GM12865 (cell line): ENCODE measurements around the gene PDGFB.
"Not testable (repeated sequence)": the region's sequence is repeated elsewhere in the genome, so short reads cannot be mapped to it uniquely, and the experiment has no call there.

Source experiments
- DNase-seq: peaks from one replicate; pipeline ENCODE4 v3.0.0; 2010; ENCODE audit warnings: low read depth
- H3K4me3 ChIP-seq: 2 replicates; pipeline ENCODE4 v1.5.1; 2011; ENCODE audit warnings: mild to moderate bottlenecking, low read depth, low read length, control low read depth
- CTCF ChIP-seq: IDR thresholded peaks from 2 replicates; pipeline ENCODE4 v1.5.1; 2011; ENCODE audit warnings: low read length, control low read depth, low read depth, inconsistent platforms; ENCODE audit not compliant: insufficient read depth; ENCODE audit errors: missing control alignments

PDGFB gene

GRCh38 chr22:39219071-39220039, 25.4 kb downstream of the PDGFB start:
- DNase-seq, result no peak
- no peak for TF ChIP-seq CTCF

GRCh38 chr22:39218432-39218831, 26.4 kb downstream of the PDGFB start:
- DNase-seq, H3K4me3 ChIP-seq: not testable (repeated sequence)

More at GRCh38 chr22:39219071-39220039, 25.4 kb downstream of the PDGFB start:
- no peak overlapping the region for H3K4me3 ChIP-seq

GRCh38 chr22:39216143-39216490, 28.7 kb downstream of the PDGFB start:
- no peak for TF ChIP-seq CTCF
- no peak overlapping the region for H3K4me3 ChIP-seq
- no peak for DNase-seq

- peak; percentile 48 for DNase-seq
- H3K4me3 ChIP-seq, result no peak overlapping the region
- peak; percentile 47 for TF ChIP-seq CTCF
Observed at GRCh38 chr22:39215426-39216142, 29.2 kb downstream of the PDGFB start.

- TF ChIP-seq CTCF, result no peak
- DNase-seq, result no peak
- no peak overlapping the region for H3K4me3 ChIP-seq
Observed at GRCh38 chr22:39215070-39215396, 29.7 kb downstream of the PDGFB start.

- H3K4me3 ChIP-seq, result no peak overlapping the region
- no peak for DNase-seq
- TF ChIP-seq CTCF, result no peak
Observed at GRCh38 chr22:39214383-39215069, 30.3 kb downstream of the PDGFB start.

GRCh38 chr22:39214006-39214382, 30.8 kb downstream of the PDGFB start:
- H3K4me3 ChIP-seq, result no peak overlapping the region
- no peak for TF ChIP-seq CTCF
- DNase-seq, result no peak
